Activated naive CD8-positive, alpha-beta T cell treated with anti-CD3 and anti-CD28 coated beads, Interleukin-2, amount 10 ng/mL, durations not matched to agents 7 days and 5 days (primary cell): ENCODE results near the gene SLC45A1. TPM values are rescaled to one million over a fixed set of nuclear protein-coding genes. Genes with fewer than 3 reads are reported as not detected.

ENCODE experiments used
- ATAC-seq: fragments of 150-1000 bp; cut with Tn5 transposase; one replicate; pipeline ENCODE4 v1.10.0; 2021; ENCODE audit warnings: low read depth, moderate library complexity
- POLR2A ChIA-PET: fragments of 350-600 bp; sonication (Branson Sonifier 250); formaldehyde crosslinking; loops from one replicate; lab custom pipeline; 2021; ENCODE audit warnings: antibody characterized with exemption; lab: Charles Lee
- DNase-seq: peaks from one replicate; pipeline ENCODE4 v3.0.0; 2021
- H3K27ac Mint-ChIP-seq: one replicate; pipeline ENCODE4 v1.8.0; 2022; ENCODE audit warnings: mild to moderate bottlenecking, mixed read lengths
- H3K27me3 Mint-ChIP-seq: one replicate; pipeline ENCODE4 v1.8.0; 2022; ENCODE audit warnings: mild to moderate bottlenecking, moderate library complexity, mixed read lengths
- H3K36me3 Mint-ChIP-seq: one replicate; pipeline ENCODE4 v1.8.0; 2021; ENCODE audit warnings: mild to moderate bottlenecking, mixed read lengths
- H3K4me1 Mint-ChIP-seq: one replicate; pipeline ENCODE4 v1.8.0; 2021; ENCODE audit warnings: mixed read lengths
- H3K4me3 Mint-ChIP-seq: one replicate; pipeline ENCODE4 v1.8.0; 2022; ENCODE audit warnings: mild to moderate bottlenecking, moderate library complexity, mixed read lengths
- H3K9me3 Mint-ChIP-seq: one replicate; pipeline ENCODE4 v1.8.0; 2021; ENCODE audit warnings: mixed read lengths
- total RNA-seq, 2 experiments: library from RNA; stranded (reverse); gene quantifications; one replicate each; pipeline ENCODE4 v1.2.3, GENCODE V29; 2021

The SLC45A1 gene
- total RNA-seq, 2 experiments from 2014 or later, result 0.50 to 0.88 TPM

DNA sequence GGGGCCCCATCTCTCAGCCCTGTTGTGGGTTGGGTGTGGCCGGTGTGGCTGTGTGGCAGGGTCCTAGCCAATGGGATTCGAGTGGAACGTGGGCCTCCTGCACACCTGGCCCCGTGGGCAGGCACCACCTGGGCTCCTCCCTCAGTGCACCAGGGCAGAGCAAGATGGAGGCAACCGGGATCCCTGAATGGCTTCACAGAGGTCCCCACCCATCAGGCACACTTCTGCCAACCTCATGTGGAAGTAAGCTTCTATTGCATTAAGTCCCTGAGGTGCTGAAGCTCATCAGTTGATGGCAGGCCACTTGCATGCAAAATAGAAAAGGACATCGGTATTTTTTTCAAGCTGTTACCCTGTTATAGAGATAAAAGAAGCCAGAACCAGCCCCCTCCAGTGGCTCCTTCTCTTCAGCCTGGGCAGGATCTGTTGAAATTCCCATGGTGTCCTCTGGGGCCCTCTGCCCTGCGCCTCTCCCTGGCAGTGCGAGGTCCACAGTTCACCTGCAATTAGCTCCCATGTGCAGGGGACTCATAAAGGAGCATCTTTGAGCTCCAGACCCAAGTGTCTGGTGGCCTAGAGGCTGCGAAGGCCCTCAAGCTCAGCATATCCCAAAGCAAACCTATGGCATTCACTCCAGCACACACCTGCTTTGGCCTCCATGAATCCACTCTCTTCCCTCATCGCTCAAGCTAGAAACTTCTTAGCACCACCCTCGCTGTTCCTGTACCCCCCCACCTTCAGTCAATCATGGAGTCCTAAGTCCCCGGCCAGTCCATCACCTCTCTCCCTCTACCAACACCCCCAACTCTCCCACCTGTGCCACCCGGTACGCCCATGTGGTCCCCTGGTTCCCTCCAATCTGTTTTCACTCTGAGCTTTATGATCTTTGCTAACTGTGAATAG, 2.1 kb upstream of the SLC45A1 start:
- Mint-ChIP-seq H3K27ac (no peak overlapping the region), H3K27me3 (peaks cover 51% of the 10 kb centered on the region), H3K36me3 (no peaks in the 10 kb centered on the region), H3K4me1 (peaks cover 2% of the 10 kb centered on the region), H3K4me3 (no peak overlapping the region), H3K9me3 (no peaks in the 10 kb centered on the region)
- POLR2A ChIA-PET, result no interaction called here
- ATAC-seq (no peak), DNase-seq (no peak)

DNA sequence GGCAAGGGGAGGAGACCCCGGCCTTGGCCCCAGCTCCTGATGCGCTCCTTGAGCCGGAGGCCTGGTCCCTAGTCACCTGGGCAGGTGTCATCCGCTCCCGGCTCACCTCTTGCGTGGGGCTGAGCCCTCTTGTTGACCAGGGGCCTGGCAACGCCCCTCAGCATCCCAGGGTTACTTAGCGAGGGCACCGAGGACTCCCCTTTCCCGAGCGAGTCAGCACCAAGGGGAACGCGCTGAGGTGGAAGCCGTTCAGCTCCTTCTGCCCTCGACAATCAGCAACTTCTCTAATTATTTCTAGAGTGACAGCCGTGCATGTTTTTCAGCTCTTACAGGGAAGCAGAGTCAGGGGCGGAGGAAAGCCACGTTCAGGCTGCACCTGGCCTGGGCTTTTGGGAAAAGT, 522 bp downstream of the SLC45A1 start:
- Mint-ChIP-seq H3K4me3 (peak overlapping the region; percentile 61), H3K4me1 (peaks cover 5% of the 10 kb centered on the region), H3K27me3 (peaks cover 52% of the 10 kb centered on the region), H3K27ac (no peak overlapping the region), H3K9me3 (peaks cover 2% of the 10 kb centered on the region), H3K36me3 (no peaks in the 10 kb centered on the region)
- ATAC-seq (no peak), DNase-seq (no peak)
- POLR2A ChIA-PET, result interaction anchor here (0.6 kb wide), 1 partner anchor 204 kb away, joined by 4 read pairs; no protein-coding TSS in a partner anchor

DNA sequence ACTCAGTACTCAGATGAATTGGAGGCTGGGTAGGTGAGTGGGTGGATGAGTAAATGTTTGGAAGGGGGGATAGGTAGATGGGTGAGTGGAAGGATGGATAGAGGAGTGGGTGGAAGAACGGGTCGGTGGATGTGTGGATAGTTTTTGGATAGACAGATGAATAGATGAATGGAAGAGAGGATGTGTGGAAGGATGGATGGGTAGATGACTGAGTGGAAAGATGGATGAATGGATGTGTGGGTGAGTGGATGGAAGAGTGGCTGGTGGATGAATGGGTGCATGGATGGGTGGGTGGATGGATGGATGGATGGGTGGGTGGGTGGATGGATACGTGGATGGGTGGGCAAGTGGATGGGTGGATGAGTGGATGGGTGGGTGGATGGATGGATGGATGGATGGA, 3.7 kb downstream of the SLC45A1 start:
- Mint-ChIP-seq H3K4me3 (no peak overlapping the region), H3K27me3 (peaks cover 25% of the 10 kb centered on the region), H3K4me1 (peaks cover 5% of the 10 kb centered on the region), H3K36me3 (no peaks in the 10 kb centered on the region), H3K27ac (no peak overlapping the region), H3K9me3 (peaks cover 2% of the 10 kb centered on the region)
- POLR2A ChIA-PET, result no interaction called here
- ATAC-seq (no peak), DNase-seq (no peak)

DNA sequence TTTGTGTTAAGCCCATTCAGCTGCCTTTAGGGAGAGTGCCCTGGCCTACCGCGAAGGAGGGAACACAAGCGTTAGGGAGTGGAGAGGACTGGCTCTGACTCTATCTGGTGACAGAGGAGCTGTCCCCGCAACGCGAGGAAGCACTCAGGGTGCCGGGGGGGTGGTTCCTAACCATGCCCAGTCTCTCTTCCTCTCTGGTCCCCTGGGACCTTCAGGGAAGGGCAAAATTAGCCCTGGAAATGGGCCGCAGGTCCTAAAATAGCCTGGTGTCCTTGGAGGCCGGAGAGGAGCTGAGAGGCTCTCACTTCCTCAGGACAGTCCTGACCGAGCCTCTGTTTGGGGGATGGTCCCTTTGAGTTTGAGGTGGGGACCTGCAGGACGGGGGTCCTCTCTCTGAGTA, 5.8 kb downstream of the SLC45A1 start:
- Mint-ChIP-seq H3K4me1 (peaks cover 3% of the 10 kb centered on the region), H3K4me3 (no peak overlapping the region), H3K27ac (no peak overlapping the region), H3K27me3 (peaks cover 12% of the 10 kb centered on the region), H3K36me3 (no peaks in the 10 kb centered on the region), H3K9me3 (peaks cover 2% of the 10 kb centered on the region)
- no peak for ATAC-seq
- POLR2A ChIA-PET, result no interaction called here
- no peak for DNase-seq

DNA sequence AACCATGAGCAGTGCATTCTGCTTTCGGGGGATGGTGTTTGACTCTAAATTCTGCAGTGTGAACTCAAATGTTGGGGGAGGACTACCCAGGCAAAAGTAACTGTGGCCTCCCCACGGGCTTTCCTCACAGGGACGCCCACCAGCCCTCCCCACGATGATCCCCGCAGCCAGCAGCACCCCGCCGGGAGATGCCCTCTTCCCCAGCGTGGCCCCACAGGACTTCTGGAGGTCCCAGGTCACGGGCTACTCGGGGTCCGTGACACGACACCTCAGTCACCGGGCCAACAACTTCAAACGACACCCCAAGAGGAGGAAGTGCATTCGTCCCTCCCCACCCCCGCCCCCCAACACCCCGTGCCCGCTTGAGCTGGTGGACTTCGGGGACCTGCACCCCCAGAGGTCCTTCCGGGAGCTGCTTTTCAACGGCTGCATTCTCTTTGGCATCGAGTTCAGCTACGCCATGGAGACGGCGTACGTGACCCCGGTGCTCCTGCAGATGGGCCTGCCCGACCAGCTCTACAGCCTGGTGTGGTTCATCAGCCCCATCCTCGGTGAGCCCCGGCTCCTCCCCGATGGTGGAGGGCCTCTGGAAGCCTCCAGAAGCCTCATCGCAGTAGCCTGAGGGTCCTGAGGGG, 6.4 kb downstream of the SLC45A1 start:
- Mint-ChIP-seq H3K27me3 (peaks cover 10% of the 10 kb centered on the region), H3K4me3 (no peak overlapping the region), H3K36me3 (no peaks in the 10 kb centered on the region), H3K27ac (no peak overlapping the region), H3K4me1 (peaks cover 3% of the 10 kb centered on the region), H3K9me3 (peaks cover 2% of the 10 kb centered on the region)
- DNase-seq (no peak), ATAC-seq (no peak)
- POLR2A ChIA-PET, result no interaction called here

DNA sequence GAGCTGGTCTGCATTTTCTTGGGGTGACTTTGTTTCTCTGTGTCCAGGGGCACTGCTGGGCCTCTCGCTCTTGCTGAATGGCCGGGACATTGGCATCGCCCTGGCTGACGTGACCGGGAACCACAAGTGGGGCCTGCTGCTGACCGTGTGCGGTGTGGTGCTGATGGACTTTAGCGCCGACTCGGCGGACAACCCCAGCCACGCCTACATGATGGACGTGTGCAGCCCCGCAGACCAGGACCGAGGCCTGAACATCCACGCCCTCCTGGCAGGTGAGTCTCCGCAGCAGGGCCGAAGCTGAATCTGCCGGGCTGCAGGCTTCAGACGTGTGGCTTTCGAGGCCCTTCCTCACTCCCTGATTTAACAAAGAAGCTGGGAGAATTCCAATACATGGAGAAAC, 7.9 kb downstream of the SLC45A1 start:
- Mint-ChIP-seq H3K27me3 (peaks cover 3% of the 10 kb centered on the region), H3K36me3 (no peaks in the 10 kb centered on the region), H3K9me3 (peaks cover 2% of the 10 kb centered on the region), H3K4me1 (peaks cover 3% of the 10 kb centered on the region), H3K27ac (no peak overlapping the region), H3K4me3 (no peak overlapping the region)
- POLR2A ChIA-PET, result no interaction called here
- ATAC-seq (no peak), DNase-seq (no peak)

DNA sequence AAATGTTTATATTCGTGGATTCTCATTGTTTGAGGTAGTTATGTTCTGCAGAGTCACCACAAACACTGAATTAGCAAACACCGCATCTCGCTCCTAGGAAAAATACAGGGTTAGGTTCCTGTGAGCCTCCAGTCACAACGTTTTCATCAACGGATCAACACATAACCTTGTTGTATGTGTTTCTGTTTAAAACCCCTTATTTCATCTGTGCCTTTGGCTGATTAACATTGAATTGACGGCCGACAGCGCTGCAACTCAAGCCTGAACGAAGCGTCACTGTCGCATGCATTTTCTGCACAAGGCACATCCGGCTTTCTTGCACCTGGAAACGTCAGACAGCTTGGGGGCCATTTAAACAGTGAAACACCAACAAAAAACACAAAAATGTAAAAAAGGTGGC, 8.4 kb downstream of the SLC45A1 start:
- H3K4me1 Mint-ChIP-seq, result peaks cover 3% of the 10 kb centered on the region
- H3K9me3 Mint-ChIP-seq, result peaks cover 2% of the 10 kb centered on the region
- H3K27ac Mint-ChIP-seq, result no peak overlapping the region
- no peak overlapping the region for H3K4me3 Mint-ChIP-seq
- DNase-seq (no peak), ATAC-seq (no peak)
- H3K27me3 Mint-ChIP-seq, result peaks cover 3% of the 10 kb centered on the region
- H3K36me3 Mint-ChIP-seq, result no peaks in the 10 kb centered on the region
- POLR2A ChIA-PET, result no interaction called here

DNA sequence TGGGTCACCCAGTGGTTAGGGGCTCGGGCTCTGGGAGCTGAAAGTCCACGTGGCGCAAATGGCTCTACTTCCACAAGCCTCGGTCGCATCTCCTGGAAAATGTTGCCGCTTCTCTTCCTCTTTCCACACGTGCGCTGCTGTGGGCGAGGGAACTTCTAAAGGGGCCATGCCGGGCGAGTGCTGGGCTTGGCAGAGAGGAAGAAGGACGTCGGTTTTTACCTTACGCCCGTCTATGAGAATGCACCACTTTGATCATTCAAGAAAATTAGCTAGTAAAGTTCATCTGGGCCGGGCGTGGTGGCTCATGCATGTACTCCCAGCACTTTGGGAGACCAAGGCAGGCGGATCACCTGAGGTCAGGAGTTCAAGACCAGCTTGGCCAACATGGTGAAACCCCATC, 10.4 kb downstream of the SLC45A1 start:
- no peaks in the 10 kb centered on the region for H3K36me3 Mint-ChIP-seq
- no peaks in the 10 kb centered on the region for H3K27me3 Mint-ChIP-seq
- no peak for ATAC-seq

DNA sequence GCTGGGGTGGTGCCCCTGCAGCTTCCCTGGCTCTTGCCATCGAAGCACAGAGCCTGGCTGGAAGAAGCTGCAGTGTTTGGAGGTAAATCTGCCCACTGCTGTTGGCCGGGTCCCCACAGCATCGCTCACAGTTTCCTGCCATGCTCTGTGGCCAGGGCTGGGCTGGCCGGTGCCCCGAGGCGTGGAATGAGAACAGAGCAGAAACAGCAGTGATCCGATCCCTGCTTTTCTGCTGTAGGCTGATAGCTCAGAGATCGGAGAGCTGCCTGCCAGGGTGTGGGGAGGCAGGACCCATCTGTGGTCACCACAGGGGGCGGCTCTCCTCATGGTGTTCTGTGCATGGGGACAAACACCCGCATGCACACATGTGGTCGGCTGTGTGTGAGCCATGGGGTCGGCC, 11.5 kb downstream of the SLC45A1 start:
- Mint-ChIP-seq H3K9me3 (no peaks in the 10 kb centered on the region), H3K27ac (no peak overlapping the region), H3K36me3 (no peaks in the 10 kb centered on the region), H3K27me3 (no peaks in the 10 kb centered on the region), H3K4me1 (no peaks in the 10 kb centered on the region), H3K4me3 (no peak overlapping the region)
- POLR2A ChIA-PET, result no interaction called here
- ATAC-seq (no peak), DNase-seq (no peak)

More for the DNA sequence above, 10.4 kb downstream of the SLC45A1 start:
- H3K27ac Mint-ChIP-seq, result no peak overlapping the region
- H3K4me1 Mint-ChIP-seq, result no peaks in the 10 kb centered on the region
- no peaks in the 10 kb centered on the region for H3K9me3 Mint-ChIP-seq
- no peak for DNase-seq
- POLR2A ChIA-PET, result no interaction called here
- H3K4me3 Mint-ChIP-seq, result no peak overlapping the region

DNA sequence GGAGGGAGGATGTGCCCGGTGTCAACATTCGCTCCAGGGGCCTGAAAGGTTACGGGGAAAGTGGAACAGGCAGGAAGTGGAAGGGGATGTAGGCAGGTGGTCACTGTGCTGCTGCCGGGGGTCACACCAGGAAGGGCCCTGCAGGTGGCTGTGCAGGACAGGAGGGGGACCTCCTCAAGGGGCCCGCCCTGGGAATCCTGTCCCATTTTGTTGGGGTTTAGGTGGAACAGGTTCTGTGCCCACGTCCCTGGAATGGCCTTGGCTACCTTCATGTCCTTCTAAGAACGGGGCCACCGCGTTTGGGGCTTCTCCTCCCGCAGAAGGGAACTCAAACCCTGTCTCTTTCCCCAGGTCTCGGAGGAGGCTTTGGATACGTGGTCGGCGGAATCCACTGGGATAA, 11.9 kb downstream of the SLC45A1 start:
- ATAC-seq (no peak), DNase-seq (no peak)
- H3K27ac Mint-ChIP-seq, result no peak overlapping the region
- H3K4me3 Mint-ChIP-seq, result no peak overlapping the region
- no peaks in the 10 kb centered on the region for H3K27me3 Mint-ChIP-seq
- H3K4me1 Mint-ChIP-seq, result no peaks in the 10 kb centered on the region
- POLR2A ChIA-PET, result no interaction called here
- no peaks in the 10 kb centered on the region for H3K36me3 Mint-ChIP-seq
- H3K9me3 Mint-ChIP-seq, result no peaks in the 10 kb centered on the region

DNA sequence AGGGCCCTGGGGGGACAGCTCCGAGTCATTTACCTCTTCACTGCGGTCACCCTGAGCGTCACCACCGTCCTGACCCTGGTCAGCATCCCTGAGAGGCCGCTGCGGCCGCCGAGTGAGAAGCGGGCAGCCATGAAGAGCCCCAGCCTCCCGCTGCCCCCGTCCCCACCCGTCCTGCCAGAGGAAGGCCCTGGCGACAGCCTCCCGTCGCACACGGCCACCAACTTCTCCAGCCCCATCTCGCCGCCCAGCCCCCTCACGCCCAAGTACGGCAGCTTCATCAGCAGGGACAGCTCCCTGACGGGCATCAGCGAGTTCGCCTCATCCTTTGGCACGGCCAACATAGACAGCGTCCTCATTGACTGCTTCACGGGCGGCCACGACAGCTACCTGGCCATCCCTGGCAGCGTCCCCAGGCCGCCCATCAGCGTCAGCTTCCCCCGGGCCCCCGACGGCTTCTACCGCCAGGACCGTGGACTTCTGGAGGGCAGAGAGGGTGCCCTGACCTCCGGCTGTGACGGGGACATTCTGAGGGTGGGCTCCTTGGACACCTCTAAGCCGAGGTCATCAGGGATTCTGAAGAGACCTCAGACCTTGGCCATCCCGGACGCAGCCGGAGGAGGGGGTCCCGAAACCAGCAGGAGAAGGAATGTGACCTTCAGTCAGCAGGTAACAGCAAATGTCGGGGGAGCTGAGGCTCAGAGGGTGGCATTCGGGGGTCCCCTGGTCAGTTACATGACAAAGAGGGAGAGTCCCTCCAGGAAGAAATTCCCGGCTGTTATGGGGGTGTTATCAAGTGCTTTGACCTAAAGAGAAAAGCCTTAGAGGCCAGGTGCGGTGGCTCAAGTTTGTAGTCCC, 12.6 kb downstream of the SLC45A1 start:
- H3K36me3 Mint-ChIP-seq, result no peaks in the 10 kb centered on the region
- H3K4me1 Mint-ChIP-seq, result no peaks in the 10 kb centered on the region
- H3K4me3 Mint-ChIP-seq, result no peak overlapping the region
- DNase-seq, result no peak
- H3K27me3 Mint-ChIP-seq, result no peaks in the 10 kb centered on the region
- ATAC-seq, result no peak
- no peaks in the 10 kb centered on the region for H3K9me3 Mint-ChIP-seq
- H3K27ac Mint-ChIP-seq, result no peak overlapping the region
- POLR2A ChIA-PET, result no interaction called here

DNA sequence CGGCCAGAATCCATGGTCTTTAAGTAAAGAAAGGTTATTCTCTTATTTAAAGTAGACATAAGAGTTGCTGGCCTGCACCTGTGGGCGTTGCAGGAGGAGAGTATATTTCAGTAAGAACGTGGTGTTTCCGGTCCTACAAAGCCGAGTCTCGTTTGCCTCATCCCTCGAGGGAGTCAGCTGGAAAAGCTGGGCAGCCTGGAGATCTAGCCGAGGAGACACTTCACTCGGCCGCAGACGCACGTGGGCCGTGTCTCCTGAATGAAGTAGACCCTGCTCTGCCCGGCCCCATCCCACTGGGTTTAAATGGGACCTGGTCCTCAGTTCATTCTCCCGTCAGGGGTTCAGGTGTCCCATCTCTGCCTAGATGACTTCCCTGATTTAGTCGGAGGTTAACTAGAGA, 14.9 kb downstream of the SLC45A1 start:
- Mint-ChIP-seq H3K9me3 (no peaks in the 10 kb centered on the region), H3K4me1 (no peaks in the 10 kb centered on the region), H3K27ac (no peak overlapping the region), H3K27me3 (no peaks in the 10 kb centered on the region), H3K4me3 (no peak overlapping the region), H3K36me3 (no peaks in the 10 kb centered on the region)
- ATAC-seq, result no peak
- DNase-seq, result no peak
- POLR2A ChIA-PET, result no interaction called here

DNA sequence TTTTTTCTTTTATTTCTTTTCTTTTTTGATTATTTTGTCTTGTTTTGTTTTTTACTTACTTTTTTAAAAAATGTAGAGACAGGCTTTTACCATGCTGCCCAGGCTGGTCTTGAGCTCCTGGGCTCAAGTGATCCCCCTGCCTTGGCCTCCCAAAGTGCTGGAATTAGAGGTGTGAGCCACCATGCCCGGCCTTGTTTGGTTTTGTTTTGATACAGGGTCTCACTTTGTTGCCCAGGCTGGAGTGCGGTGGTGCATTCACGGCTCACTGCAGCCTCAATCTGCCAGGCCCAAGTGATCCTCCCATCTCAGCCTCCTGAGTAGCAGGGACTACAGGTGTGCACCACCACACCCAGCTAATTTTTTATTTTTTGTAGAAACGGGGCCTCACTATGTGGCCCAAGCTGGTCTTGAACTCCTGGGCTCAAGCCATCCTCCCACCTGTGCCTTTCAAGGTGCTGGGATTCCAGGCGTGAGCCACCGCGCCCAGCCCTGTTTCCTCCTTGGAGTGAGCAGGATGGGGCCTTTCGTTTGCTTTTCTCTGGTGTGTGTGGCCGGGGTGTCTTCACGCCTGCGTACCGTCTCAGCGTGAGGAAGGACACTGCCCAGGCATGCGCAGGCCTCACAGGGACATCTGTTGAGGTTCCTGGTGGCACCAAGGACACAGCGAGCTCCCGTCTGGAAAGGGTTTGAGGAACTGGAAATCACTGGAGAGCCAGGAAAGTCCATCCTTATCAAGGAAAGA, 15.5 kb downstream of the SLC45A1 start:
- POLR2A ChIA-PET, result no interaction called here
- DNase-seq (no peak), ATAC-seq (no peak)
- Mint-ChIP-seq H3K36me3 (no peaks in the 10 kb centered on the region), H3K4me3 (no peak overlapping the region), H3K4me1 (no peaks in the 10 kb centered on the region), H3K9me3 (no peaks in the 10 kb centered on the region), H3K27me3 (no peaks in the 10 kb centered on the region), H3K27ac (no peak overlapping the region)
